Fibroblast of pulmonary artery (primary cell): ENCODE measurements around the gene GPR157.

ENCODE experiments used
- DNase-seq: peaks from one replicate; pipeline ENCODE4 v3.0.0-alpha.2; 2010; ENCODE audit warnings: low read depth
- H3K4me3 ChIP-seq: replicated peaks from 2 replicates; pipeline ENCODE4 v1.5.1; 2011; ENCODE audit warnings: low read depth, mild to moderate bottlenecking, control low read depth, low read length, moderate library complexity
- CTCF ChIP-seq: IDR thresholded peaks from 2 replicates; pipeline ENCODE4 v1.5.1; 2011; ENCODE audit warnings: mild to moderate bottlenecking, control low read depth, low read length, inconsistent platforms; ENCODE audit errors: missing control alignments

The GPR157 gene

GRCh38 chr1:9068981-9069325 is 59.9 kb downstream of the GPR157 start:
- H3K4me3 ChIP-seq: no peak overlapping the region
- DNase-seq: no peak
- TF ChIP-seq CTCF: no peak

GRCh38 chr1:9066945-9067807 is 61.7 kb downstream of the GPR157 start:
- no peak overlapping the region for H3K4me3 ChIP-seq
- DNase-seq: peak; percentile 89
- TF ChIP-seq CTCF: no peak

GRCh38 chr1:9065213-9065751 is 63.6 kb downstream of the GPR157 start:
- no peak for TF ChIP-seq CTCF
- no peak for DNase-seq
- H3K4me3 ChIP-seq: no peak overlapping the region

- no peak for TF ChIP-seq CTCF
- no peak overlapping the region for H3K4me3 ChIP-seq
- no peak for DNase-seq
These were observed 66.1 kb downstream of the GPR157 start for GRCh38 chr1:9062846-9063245.

GRCh38 chr1:9062021-9062471 is 66.9 kb downstream of the GPR157 start:
- H3K4me3 ChIP-seq: no peak overlapping the region
- DNase-seq: no peak
- TF ChIP-seq CTCF: no peak

GRCh38 chr1:9061252-9061960 is 67.5 kb downstream of the GPR157 start:
- no peak for TF ChIP-seq CTCF
- no peak overlapping the region for H3K4me3 ChIP-seq

More at GRCh38 chr1:9061252-9061960, 67.5 kb downstream of the GPR157 start:
- DNase-seq: no peak
